Thyroid gland (tissue), 4 donors: ENCODE measurements around the gene SPART. TPM values are rescaled to one million over a fixed set of nuclear protein-coding genes. Genes with fewer than 3 reads are reported as not detected.
"Not testable (repeated sequence)": the region's sequence is repeated elsewhere in the genome, so short reads cannot be mapped to it uniquely, and the experiment has no call there.

ENCODE experiments used
- DNase-seq, 2 donors: peaks; one replicate each; pipeline ENCODE4 v3.0.0-alpha.2; 2019
- H3K27ac ChIP-seq, 3 donors: fragments of 200-600 bp; sonication (generic); 1 replicate in 2 of 3; 2 replicates in 1 of 3; pipeline ENCODE4 v1.5.1; 2016 to 2019; ENCODE audit warnings: mild to moderate bottlenecking in 1 of 3, moderate library complexity in 1 of 3
- H3K27me3 ChIP-seq: fragments of 200-600 bp; sonication (generic); one replicate; pipeline ENCODE4 v1.5.1; 2019
- H3K36me3 ChIP-seq, 2 donors: fragments of 200-600 bp; sonication (generic); one replicate each; pipeline ENCODE4 v1.5.1; 2016 to 2019
- H3K4me1 ChIP-seq, 2 donors: fragments of 200-600 bp; sonication (generic); one replicate each; pipeline ENCODE4 v1.5.1; 2017 to 2019
- H3K4me3 ChIP-seq, 3 donors: fragments of 200-600 bp; sonication (generic); replicated peaks in 1 of 3; 1 replicate in 2 of 3; 2 replicates in 1 of 3; pipeline ENCODE4 v1.5.1; 2016; ENCODE audit warnings: mild to moderate bottlenecking in 1 of 3
- H3K9me3 ChIP-seq: fragments of 200-600 bp; sonication (generic); one replicate; pipeline ENCODE4 v1.5.1; 2017
- CTCF ChIP-seq, 6 experiments: fragments of 200-600 bp in 3 of 6; fragments of 450-650 bp in 3 of 6; sonication (generic) in 3 of 6; IDR thresholded peaks; one replicate each; pipeline ENCODE4 v1.5.1; 2016 to 2019; ENCODE audit warnings: antibody characterized with exemption in 6 of 6, mild to moderate bottlenecking in 2 of 6, inconsistent platforms in 1 of 6, moderate library complexity in 1 of 6
- POLR2A ChIP-seq, 2 donors: fragments of 450-650 bp; IDR thresholded peaks; one replicate each; pipeline ENCODE4 v1.6.1; 2017; ENCODE audit warnings: antibody characterized with exemption in 2 of 2, mild to moderate bottlenecking in 2 of 2, moderate library complexity in 1 of 2
- WGBS, 2 donors: methylation state at CpG; one replicate each; pipeline ENCODE4 v1.1.5; 2017; 5-methylcytosine and 5-hydroxymethylcytosine counted together
- intact Hi-C: fragments of 100-400 bp; cut with DNase I; formaldehyde crosslinking; loops from one replicate; pipeline ENCODE4 v1.15.1; 2023
- total RNA-seq, 4 donors: library from RNA; depleted of rRNA; stranded (reverse); fragments of >200 nt; gene quantifications; one replicate each; pipeline ENCODE4 v1.2.3, GENCODE V29; 2016

SPART gene
- total RNA-seq, 4 donors from 2014 or later, result 63.1 to 86.9 (median 77.5) TPM

- DNase-seq, result no peak
- TF ChIP-seq CTCF (IDR thresholded peaks at IDR 0.05) (no peak), POLR2A (IDR thresholded peaks at IDR 0.05) (no peak)
- WGBS, 2 donors, result 84 to 91% methylated on average over 4 of the region's 4 CpGs
- no peaks in the 10 kb centered on the region for H3K27me3 ChIP-seq
- no peak overlapping the region for H3K27ac ChIP-seq
- peaks cover 0 to 5% of the 10 kb centered on the region in 2 donors for H3K4me1 ChIP-seq
- intact Hi-C loops, result no loop called here
- no peak overlapping the region for H3K4me3 ChIP-seq
- no peaks in the 10 kb centered on the region for H3K9me3 ChIP-seq
- peaks cover 18 to 27% of the 10 kb centered on the region in 2 donors for H3K36me3 ChIP-seq
Observed at GRCh38 chr13:36331280-36331679, 14.9 kb downstream of the SPART start.

- Histone ChIP-seq H3K9me3 (no peaks in the 10 kb centered on the region), H3K36me3 (peaks cover 36% of the 10 kb centered on the region in 2 donors), H3K27me3 (no peaks in the 10 kb centered on the region), H3K4me1 (peaks cover 0 to 5% of the 10 kb centered on the region in 2 donors), H3K27ac (no peak overlapping the region), H3K4me3 (no peak overlapping the region)
- no peak for TF ChIP-seq POLR2A (IDR thresholded peaks at IDR 0.05)
- no peak for TF ChIP-seq CTCF (IDR thresholded peaks at IDR 0.05)
- intact Hi-C loops, result no loop called here
- no peak for DNase-seq
- 75 to 85% methylated on average over 4 of the region's 4 CpGs for WGBS, 2 donors
Observed at GRCh38 chr13:36329361-36329760, 16.8 kb downstream of the SPART start.

GRCh38 chr13:36328821-36329220 is 17.4 kb downstream of the SPART start:
- H3K36me3 ChIP-seq, result peaks cover 40 to 41% of the 10 kb centered on the region in 2 donors
- H3K4me3 ChIP-seq, result no peak overlapping the region
- intact Hi-C loops, result no loop called here
- H3K27ac ChIP-seq, result no peak overlapping the region
- no peaks in the 10 kb centered on the region for H3K9me3 ChIP-seq
- DNase-seq, result no peak
- 87 to 95% methylated on average over 2 of the region's 2 CpGs for WGBS, 2 donors
- TF ChIP-seq CTCF (IDR thresholded peaks at IDR 0.05), result no peak
- no peak for TF ChIP-seq POLR2A (IDR thresholded peaks at IDR 0.05)
- H3K27me3 ChIP-seq, result no peaks in the 10 kb centered on the region
- H3K4me1 ChIP-seq, result peaks cover 0 to 5% of the 10 kb centered on the region in 2 donors

GRCh38 chr13:36325912-36326311 is 20.3 kb downstream of the SPART start:
- Histone ChIP-seq H3K9me3 (no peaks in the 10 kb centered on the region), H3K4me3 (no peak overlapping the region), H3K27me3 (no peaks in the 10 kb centered on the region), H3K4me1 (no peaks in the 10 kb centered on the region), H3K27ac (no peak overlapping the region), H3K36me3 (peaks cover 40 to 46% of the 10 kb centered on the region in 2 donors)
- TF ChIP-seq CTCF (IDR thresholded peaks at IDR 0.05), result no peak
- TF ChIP-seq POLR2A (IDR thresholded peaks at IDR 0.05), result no peak
- no peak for DNase-seq
- intact Hi-C loops, result no loop called here
- 90 to 95% methylated on average over 1 of the region's 1 CpG for WGBS, 2 donors

GRCh38 chr13:36324881-36325280 is 21.3 kb downstream of the SPART start:
- H3K4me1 ChIP-seq, DNase-seq, H3K27ac ChIP-seq, intact Hi-C loops, H3K27me3 ChIP-seq, H3K9me3 ChIP-seq, H3K4me3 ChIP-seq: not testable (repeated sequence)
- WGBS, 2 donors, result 86 to 91% methylated on average over 5 of the region's 5 CpGs
- H3K36me3 ChIP-seq, result peaks cover 35 to 43% of the 10 kb centered on the region in 2 donors
